GM18526 (cell line): ENCODE measurements around the gene GSTA1.
"Not testable (repeated sequence)": the region's sequence is repeated elsewhere in the genome, so short reads cannot be mapped to it uniquely, and the experiment has no call there.

ENCODE experiments used
- POLR2A ChIP-seq: IDR thresholded peaks from 3 replicates; pipeline ENCODE4 v1.6.1; 2011; ENCODE audit not compliant: insufficient read length; ENCODE audit errors: extremely low read depth

The GSTA1 gene

GRCh38 chr6:52801188-52801841 lies 2.3 kb downstream of the GSTA1 start:
- TF ChIP-seq POLR2A: no peak

- TF ChIP-seq POLR2A: no peak
These were observed 12.8 kb downstream of the GSTA1 start for GRCh38 chr6:52790861-52791260.

- no peak for TF ChIP-seq POLR2A
These were observed 15.1 kb downstream of the GSTA1 start for GRCh38 chr6:52788478-52788877.

- TF ChIP-seq POLR2A: no peak
These were observed 15.7 kb downstream of the GSTA1 start for GRCh38 chr6:52787917-52788316.

GRCh38 chr6:52786249-52786956 lies 17.2 kb downstream of the GSTA1 start:
- TF ChIP-seq POLR2A: no peak

- TF ChIP-seq POLR2A: no peak
These were observed 24.4 kb downstream of the GSTA1 start for GRCh38 chr6:52779237-52779636.

- TF ChIP-seq POLR2A: not testable (repeated sequence)
These were observed 40.2 kb downstream of the GSTA1 start, which contains the start of gene GSTA2 for GRCh38 chr6:52763322-52763916. Gene GSTA2 (minus strand): TSS chr6:52763475. CDS start chr6:52757947, 5,528 bp downstream.

- TF ChIP-seq POLR2A: no peak
These were observed 43.4 kb downstream of the GSTA1 start for GRCh38 chr6:52760105-52760765.

GRCh38 chr6:52759085-52759484 lies 44.5 kb downstream of the GSTA1 start:
- TF ChIP-seq POLR2A: no peak

- no peak for TF ChIP-seq POLR2A
These were observed 49.2 kb downstream of the GSTA1 start for GRCh38 chr6:52754443-52754842.

- no peak for TF ChIP-seq POLR2A
These were observed 51.3 kb downstream of the GSTA1 start for GRCh38 chr6:52752310-52752709.

GRCh38 chr6:52749556-52750152 lies 54.0 kb downstream of the GSTA1 start:
- TF ChIP-seq POLR2A: no peak

GRCh38 chr6:52746213-52746612 lies 57.4 kb downstream of the GSTA1 start:
- no peak for TF ChIP-seq POLR2A

- TF ChIP-seq POLR2A: no peak
These were observed 57.8 kb downstream of the GSTA1 start for GRCh38 chr6:52745764-52746201.

GRCh38 chr6:52741872-52742271 lies 61.7 kb downstream of the GSTA1 start:
- no peak for TF ChIP-seq POLR2A
